Heart left ventricle (tissue), 13 donors: ENCODE data around the gene MEAK7.

Experiments used
- POLR2A ChIP-seq, 2 donors: fragments of 450-650 bp; IDR thresholded peaks; one replicate each; pipeline ENCODE4 v1.6.1; 2017; ENCODE audit warnings: antibody characterized with exemption in 2 of 2, mild to moderate bottlenecking in 2 of 2, moderate library complexity in 2 of 2
- TF ChIP-seq, protein P1 (sequence below), 12 donors: fragments of 200-600 bp; sonication (generic) in 4 of 12; IDR thresholded peaks; one replicate each; pipeline versions ENCODE4 v1.5.0 to v1.8.0; 2018 to 2022; ENCODE audit warnings: antibody characterized with exemption in 12 of 12, mild to moderate bottlenecking in 5 of 12
- donor health status: ischemic (EF 13 %, LVEDD 7.1; RV severe dilation, severe dysfunction).
- donor health status: DM: no; HTN: yes; CAD: no.
- donor health status: DM: no; HTN: no; CAD: no.
- donor health status: ischemic (EF 25% LVEDD 6.9; RV normal size, moderate dysfunction).
- donor health status: ischemic (EF 25% LVEDD 5.7; RV mildly dilated, moderate dysfunction).
- donor health status: ischemic (EF 35%, LVEDD 5.7; RV mildly dilated, moderate dysfunction).
- donor health status: nonischemic (EF 11% LVEDD 7.7; RV severe dilation, severe dysfunction).
- donor health status: DM: yes; HTN: yes; CAD: no.
- donor health status: PGD.
- donor health status: ischemic (EF 29% LVEDD 5.4; RV normal size, mild dysfunction).
- donor health status: nonischemic (EF 23%, LVEDD 6.1; RV moderate dilation, normal function).

DNA sequence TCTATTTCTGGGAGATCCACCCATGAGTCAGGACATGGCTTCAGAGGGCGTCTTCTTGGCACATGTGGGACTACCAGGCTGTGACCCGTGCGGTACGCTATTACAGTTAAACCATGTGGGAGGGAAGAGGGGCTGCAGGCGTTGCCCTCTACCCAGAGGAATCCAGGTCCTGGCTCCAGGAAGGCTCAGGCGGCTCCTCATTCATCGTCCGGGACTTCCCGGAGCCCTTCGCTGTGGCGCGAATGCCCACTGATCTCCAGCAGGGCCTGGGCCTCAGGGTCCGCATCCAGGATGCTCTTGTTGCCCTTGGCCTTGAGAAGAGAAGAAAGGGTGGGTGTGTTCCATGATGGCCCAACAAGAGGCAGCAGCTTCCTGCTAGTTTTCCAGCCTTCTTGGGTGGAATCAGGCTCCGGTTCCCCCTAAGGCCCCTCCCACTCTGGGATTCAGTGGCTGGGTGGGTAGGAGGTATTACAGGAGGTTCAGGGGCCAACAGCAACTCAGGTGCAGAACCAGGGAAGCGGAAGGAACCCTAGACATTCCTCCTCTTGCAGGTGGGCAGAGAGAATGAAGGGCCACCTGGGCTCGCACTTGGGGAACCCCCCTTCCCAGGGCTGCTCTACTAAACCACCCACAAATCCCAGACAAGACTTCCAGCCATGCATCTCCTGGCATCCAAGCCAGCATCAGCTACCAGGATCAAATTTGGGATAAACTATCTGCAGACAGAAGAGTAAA is 24.6 kb downstream of the MEAK7 start:
- TF ChIP-seq, protein P1, sequence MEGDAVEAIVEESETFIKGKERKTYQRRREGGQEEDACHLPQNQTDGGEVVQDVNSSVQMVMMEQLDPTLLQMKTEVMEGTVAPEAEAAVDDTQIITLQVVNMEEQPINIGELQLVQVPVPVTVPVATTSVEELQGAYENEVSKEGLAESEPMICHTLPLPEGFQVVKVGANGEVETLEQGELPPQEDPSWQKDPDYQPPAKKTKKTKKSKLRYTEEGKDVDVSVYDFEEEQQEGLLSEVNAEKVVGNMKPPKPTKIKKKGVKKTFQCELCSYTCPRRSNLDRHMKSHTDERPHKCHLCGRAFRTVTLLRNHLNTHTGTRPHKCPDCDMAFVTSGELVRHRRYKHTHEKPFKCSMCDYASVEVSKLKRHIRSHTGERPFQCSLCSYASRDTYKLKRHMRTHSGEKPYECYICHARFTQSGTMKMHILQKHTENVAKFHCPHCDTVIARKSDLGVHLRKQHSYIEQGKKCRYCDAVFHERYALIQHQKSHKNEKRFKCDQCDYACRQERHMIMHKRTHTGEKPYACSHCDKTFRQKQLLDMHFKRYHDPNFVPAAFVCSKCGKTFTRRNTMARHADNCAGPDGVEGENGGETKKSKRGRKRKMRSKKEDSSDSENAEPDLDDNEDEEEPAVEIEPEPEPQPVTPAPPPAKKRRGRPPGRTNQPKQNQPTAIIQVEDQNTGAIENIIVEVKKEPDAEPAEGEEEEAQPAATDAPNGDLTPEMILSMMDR (IDR thresholded peaks at IDR 0.05), result no peak
- no peak for TF ChIP-seq POLR2A (IDR thresholded peaks at IDR 0.05)
